ENCODE measurements around the gene PDE7B.
A peak's percentile ranks its signal among the peaks of the same experiment; 100 is the strongest.

PDE7B gene

DNA sequence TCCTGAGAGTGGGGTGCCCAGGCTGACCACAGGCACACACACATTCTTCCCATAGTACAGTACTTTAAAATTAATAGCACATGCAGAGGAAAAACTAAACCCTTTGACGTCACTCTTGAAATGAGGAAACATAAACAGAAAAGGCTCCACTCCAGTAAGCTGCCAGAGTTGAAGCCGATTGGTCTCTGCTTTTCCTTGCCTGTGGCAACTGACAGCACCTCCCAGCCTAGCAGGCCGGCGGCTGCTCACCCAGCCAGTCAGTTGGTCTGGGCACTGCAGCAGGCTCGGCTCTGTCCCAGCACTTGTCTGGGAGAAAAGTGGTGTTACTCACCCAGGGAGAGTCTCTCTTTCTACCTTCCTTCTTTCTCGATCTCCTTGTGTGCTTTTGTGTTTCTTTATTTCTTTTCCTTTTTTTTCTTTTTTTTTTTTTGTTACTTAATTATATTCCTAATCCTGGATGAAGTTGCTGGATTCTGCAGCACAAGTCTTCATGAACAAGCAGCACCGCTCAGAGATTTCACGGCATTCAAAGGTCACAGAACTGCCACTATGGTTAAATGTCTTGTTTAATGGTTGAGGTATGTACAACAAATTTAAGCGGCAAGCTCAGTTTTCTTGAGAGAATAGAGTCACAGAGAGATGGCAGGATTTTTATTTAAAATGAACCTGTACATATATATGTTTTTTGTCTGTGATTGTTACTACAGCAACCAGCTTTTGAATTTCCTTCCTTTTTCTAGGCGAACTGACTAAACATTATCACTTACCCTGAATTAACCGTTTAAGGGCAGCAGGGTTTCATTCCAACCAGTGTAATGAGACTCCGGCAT is at the start of gene PDE7B (continued):
- TF ChIP-seq, protein P1, sequence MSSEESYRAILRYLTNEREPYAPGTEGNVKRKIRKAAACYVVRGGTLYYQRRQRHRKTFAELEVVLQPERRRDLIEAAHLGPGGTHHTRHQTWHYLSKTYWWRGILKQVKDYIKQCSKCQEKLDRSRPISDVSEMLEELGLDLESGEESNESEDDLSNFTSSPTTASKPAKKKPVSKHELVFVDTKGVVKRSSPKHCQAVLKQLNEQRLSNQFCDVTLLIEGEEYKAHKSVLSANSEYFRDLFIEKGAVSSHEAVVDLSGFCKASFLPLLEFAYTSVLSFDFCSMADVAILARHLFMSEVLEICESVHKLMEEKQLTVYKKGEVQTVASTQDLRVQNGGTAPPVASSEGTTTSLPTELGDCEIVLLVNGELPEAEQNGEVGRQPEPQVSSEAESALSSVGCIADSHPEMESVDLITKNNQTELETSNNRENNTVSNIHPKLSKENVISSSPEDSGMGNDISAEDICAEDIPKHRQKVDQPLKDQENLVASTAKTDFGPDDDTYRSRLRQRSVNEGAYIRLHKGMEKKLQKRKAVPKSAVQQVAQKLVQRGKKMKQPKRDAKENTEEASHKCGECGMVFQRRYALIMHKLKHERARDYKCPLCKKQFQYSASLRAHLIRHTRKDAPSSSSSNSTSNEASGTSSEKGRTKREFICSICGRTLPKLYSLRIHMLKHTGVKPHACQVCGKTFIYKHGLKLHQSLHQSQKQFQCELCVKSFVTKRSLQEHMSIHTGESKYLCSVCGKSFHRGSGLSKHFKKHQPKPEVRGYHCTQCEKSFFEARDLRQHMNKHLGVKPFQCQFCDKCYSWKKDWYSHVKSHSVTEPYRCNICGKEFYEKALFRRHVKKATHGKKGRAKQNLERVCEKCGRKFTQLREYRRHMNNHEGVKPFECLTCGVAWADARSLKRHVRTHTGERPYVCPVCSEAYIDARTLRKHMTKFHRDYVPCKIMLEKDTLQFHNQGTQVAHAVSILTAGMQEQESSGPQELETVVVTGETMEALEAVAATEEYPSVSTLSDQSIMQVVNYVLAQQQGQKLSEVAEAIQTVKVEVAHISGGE (tag by site-specific recombination; conservative IDR thresholded peaks at IDR 0.05; ENCODE audit: low read depth) = 0 out of 2 replicates have a peak, but pooled peaks have one; percentile 10
- TF ChIP-seq KLF7 (tag by site-specific recombination; IDR thresholded peaks at IDR 0.05; ENCODE audit: borderline replicate concordance) (no peak), ZNF274 (IDR thresholded peaks at IDR 0.05; ENCODE audit: low read length) (no peak), ZNF274 (tag by site-specific recombination; IDR thresholded peaks at IDR 0.05; ENCODE audit: borderline replicate concordance) (no peak), ZNF585B (tag by site-specific recombination; IDR thresholded peaks at IDR 0.05) (no peak), ZEB2 (tag by site-specific recombination; IDR thresholded peaks at IDR 0.05) (no peak), ZIC2 (tag by site-specific recombination; IDR thresholded peaks at IDR 0.05) (no peak), ZNF394 (tag by site-specific recombination; IDR thresholded peaks at IDR 0.05; ENCODE audit: borderline replicate concordance) (0 out of 2 replicates have a peak, but pooled peaks have one; percentile 33), ZNF664 (tag by site-specific recombination; IDR thresholded peaks at IDR 0.05) (no peak), ZNF239 (tag by site-specific recombination; IDR thresholded peaks at IDR 0.05) (no peak), PRDM1 (tag by site-specific recombination; IDR thresholded peaks at IDR 0.05) (peak; percentile 69), ZNF341 (tag by site-specific recombination; IDR thresholded peaks at IDR 0.05; ENCODE audit: low read depth) (no peak), KLF9 (tag by site-specific recombination; IDR thresholded peaks at IDR 0.05; ENCODE audit: low read depth) (no peak), ZNF629 (tag by site-specific recombination; IDR thresholded peaks at IDR 0.05) (peak; percentile 94), ZNF561 (tag by site-specific recombination; IDR thresholded peaks at IDR 0.05; ENCODE audit: borderline replicate concordance) (peak; percentile 90; the same call in 1 of the 2 replicates), ZNF37A (tag by site-specific recombination; IDR thresholded peaks at IDR 0.05) (no peak), ZNF654 (tag by site-specific recombination; IDR thresholded peaks at IDR 0.05; ENCODE audit: low read depth) (no peak; the same call in 1 of the 2 replicates), ZNF785 (tag by site-specific recombination; IDR thresholded peaks at IDR 0.05) (no peak), ZNF23 (tag by site-specific recombination; IDR thresholded peaks at IDR 0.05; ENCODE audit: borderline replicate concordance) (no peak)
- TF ChIP-seq, protein P2, sequence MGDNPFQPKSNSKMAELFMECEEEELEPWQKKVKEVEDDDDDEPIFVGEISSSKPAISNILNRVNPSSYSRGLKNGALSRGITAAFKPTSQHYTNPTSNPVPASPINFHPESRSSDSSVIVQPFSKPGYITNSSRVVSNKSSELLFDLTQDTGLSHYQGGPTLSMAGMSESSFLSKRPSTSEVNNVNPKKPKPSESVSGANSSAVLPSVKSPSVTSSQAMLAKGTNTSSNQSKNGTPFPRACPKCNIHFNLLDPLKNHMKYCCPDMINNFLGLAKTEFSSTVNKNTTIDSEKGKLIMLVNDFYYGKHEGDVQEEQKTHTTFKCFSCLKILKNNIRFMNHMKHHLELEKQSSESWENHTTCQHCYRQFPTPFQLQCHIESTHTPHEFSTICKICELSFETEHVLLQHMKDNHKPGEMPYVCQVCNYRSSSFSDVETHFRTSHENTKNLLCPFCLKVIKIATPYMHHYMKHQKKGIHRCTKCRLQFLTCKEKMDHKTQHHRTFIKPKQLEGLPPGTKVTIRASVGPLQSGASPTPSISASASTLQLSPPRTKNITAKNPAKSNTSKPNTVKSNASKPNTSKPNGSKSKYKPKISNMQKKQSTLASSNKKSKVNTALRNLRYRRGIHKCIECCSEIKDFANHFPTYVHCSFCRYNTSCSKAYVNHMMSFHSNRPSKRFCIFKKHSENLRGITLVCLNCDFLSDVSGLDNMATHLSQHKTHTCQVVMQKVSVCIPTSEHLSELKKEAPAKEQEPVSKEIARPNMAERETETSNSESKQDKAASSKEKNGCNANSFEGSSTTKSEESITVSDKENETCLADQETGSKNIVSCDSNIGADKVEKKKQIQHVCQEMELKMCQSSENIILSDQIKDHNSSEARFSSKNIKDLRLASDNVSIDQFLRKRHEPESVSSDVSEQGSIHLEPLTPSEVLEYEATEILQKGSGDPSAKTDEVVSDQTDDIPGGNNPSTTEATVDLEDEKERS (tag by site-specific recombination; IDR thresholded peaks at IDR 0.05) = no peak
- TF ChIP-seq, protein P3, sequence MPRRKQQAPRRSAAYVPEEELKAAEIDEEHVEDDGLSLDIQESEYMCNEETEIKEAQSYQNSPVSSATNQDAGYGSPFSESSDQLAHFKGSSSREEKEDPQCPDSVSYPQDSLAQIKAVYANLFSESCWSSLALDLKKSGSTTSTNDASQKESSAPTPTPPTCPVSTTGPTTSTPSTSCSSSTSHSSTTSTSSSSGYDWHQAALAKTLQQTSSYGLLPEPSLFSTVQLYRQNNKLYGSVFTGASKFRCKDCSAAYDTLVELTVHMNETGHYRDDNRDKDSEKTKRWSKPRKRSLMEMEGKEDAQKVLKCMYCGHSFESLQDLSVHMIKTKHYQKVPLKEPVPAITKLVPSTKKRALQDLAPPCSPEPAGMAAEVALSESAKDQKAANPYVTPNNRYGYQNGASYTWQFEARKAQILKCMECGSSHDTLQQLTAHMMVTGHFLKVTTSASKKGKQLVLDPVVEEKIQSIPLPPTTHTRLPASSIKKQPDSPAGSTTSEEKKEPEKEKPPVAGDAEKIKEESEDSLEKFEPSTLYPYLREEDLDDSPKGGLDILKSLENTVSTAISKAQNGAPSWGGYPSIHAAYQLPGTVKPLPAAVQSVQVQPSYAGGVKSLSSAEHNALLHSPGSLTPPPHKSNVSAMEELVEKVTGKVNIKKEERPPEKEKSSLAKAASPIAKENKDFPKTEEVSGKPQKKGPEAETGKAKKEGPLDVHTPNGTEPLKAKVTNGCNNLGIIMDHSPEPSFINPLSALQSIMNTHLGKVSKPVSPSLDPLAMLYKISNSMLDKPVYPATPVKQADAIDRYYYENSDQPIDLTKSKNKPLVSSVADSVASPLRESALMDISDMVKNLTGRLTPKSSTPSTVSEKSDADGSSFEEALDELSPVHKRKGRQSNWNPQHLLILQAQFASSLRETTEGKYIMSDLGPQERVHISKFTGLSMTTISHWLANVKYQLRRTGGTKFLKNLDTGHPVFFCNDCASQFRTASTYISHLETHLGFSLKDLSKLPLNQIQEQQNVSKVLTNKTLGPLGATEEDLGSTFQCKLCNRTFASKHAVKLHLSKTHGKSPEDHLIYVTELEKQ (tag by site-specific recombination; IDR thresholded peaks at IDR 0.05; ENCODE audit: borderline replicate concordance) = no peak
- TF ChIP-seq, protein P4, sequence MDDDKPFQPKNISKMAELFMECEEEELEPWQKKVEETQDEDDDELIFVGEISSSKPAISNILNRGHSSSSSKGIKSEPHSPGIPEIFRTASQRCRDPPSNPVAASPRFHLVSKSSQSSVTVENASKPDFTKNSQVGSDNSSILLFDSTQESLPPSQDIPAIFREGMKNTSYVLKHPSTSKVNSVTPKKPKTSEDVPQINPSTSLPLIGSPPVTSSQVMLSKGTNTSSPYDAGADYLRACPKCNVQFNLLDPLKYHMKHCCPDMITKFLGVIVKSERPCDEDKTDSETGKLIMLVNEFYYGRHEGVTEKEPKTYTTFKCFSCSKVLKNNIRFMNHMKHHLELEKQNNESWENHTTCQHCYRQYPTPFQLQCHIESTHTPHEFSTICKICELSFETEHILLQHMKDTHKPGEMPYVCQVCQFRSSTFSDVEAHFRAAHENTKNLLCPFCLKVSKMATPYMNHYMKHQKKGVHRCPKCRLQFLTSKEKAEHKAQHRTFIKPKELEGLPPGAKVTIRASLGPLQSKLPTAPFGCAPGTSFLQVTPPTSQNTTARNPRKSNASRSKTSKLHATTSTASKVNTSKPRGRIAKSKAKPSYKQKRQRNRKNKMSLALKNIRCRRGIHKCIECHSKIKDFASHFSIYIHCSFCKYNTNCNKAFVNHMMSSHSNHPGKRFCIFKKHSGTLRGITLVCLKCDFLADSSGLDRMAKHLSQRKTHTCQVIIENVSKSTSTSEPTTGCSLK (tag by site-specific recombination; IDR thresholded peaks at IDR 0.05) = no peak
- TF ChIP-seq, protein P5, sequence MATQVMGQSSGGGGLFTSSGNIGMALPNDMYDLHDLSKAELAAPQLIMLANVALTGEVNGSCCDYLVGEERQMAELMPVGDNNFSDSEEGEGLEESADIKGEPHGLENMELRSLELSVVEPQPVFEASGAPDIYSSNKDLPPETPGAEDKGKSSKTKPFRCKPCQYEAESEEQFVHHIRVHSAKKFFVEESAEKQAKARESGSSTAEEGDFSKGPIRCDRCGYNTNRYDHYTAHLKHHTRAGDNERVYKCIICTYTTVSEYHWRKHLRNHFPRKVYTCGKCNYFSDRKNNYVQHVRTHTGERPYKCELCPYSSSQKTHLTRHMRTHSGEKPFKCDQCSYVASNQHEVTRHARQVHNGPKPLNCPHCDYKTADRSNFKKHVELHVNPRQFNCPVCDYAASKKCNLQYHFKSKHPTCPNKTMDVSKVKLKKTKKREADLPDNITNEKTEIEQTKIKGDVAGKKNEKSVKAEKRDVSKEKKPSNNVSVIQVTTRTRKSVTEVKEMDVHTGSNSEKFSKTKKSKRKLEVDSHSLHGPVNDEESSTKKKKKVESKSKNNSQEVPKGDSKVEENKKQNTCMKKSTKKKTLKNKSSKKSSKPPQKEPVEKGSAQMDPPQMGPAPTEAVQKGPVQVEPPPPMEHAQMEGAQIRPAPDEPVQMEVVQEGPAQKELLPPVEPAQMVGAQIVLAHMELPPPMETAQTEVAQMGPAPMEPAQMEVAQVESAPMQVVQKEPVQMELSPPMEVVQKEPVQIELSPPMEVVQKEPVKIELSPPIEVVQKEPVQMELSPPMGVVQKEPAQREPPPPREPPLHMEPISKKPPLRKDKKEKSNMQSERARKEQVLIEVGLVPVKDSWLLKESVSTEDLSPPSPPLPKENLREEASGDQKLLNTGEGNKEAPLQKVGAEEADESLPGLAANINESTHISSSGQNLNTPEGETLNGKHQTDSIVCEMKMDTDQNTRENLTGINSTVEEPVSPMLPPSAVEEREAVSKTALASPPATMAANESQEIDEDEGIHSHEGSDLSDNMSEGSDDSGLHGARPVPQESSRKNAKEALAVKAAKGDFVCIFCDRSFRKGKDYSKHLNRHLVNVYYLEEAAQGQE (tag by site-specific recombination; IDR thresholded peaks at IDR 0.05) = no peak

Data from HEK293 (cell line).